ENCODE data around the gene NKD1. TPM values are rescaled to one million over a fixed set of nuclear protein-coding genes. Genes with fewer than 3 reads are reported as not detected.

The NKD1 gene
- polyA plus RNA-seq, 1 experiment, result not detected

DNA sequence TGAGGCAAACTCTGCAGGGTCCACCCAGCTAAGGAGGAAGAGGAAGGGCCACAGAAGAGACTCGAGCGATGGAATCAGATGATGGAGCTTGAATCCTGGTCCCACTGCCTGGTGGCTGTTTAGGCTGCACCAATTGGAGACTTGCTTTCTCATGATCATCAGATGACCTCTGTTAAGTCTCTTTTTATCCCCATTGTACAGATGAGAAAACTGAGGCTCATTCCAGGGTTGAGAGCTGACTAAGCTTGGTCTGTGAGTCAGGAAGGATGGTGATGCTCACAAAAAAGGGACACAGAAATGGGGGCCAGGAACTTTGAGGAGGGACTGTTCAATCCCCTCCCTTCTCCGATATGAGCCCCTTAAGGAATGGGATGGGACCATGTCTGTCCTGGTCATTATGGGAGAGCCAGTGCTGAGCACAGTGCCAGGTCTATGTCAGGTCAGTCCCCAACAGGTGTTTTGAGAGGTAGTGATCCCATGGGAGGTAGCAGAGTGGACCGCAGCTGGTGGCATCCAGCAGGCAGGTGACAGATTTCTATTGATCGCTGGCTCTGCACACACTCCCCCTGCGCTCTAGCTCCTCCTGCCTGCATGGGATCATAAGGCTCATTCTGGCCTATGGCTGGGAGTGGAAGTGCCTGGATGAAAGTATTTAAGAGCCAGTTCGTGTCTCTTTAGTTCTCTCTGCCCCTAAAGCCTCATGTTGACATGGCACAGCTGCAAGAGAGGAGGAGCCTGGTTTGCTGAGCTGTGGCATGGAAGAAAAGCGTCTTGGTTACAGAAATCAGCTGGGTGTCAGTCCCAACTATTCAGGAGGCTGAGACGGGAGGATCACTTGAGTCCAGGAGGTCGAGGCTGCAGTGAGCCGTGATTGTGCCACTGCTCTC is 105.7 kb downstream of the NKD1 start:
- POLR2A ChIA-PET, result no interaction called here
- no peak for TF ChIP-seq CTCF (IDR thresholded peaks at IDR 0.05; ENCODE audit: low read depth, low read length)
- Histone ChIP-seq H3K4me3 (ENCODE audit: low read depth, low read length) (no peak overlapping the region), H3K27me3 (ENCODE audit: control insufficient read depth, insufficient read depth, low read length) (peaks cover 4% of the 10 kb centered on the region), H3K27ac (ENCODE audit: low read depth, low read length) (no peak overlapping the region), H3K9me3 (ENCODE audit: control insufficient read depth, insufficient read depth, low read length) (peaks cover 3% of the 10 kb centered on the region)
- no peak for DNase-seq (ENCODE audit: low read depth, low spot score)
- CTCF ChIA-PET, result interaction anchor here (2.8 kb wide), 1 partner anchor 12 kb away, joined by 13 read pairs; no protein-coding TSS in a partner anchor

GRCh38 chr16:50655558-50656055 is 107.4 kb downstream of the NKD1 start:
- ChIA-PET CTCF (interaction anchor here (1.3 kb wide), 1 partner anchor 10 kb away, joined by 4 read pairs; no protein-coding TSS in a partner anchor), POLR2A (no interaction called here)
- H3K27ac ChIP-seq (ENCODE audit: low read depth, low read length), result no peak overlapping the region
- no peak for DNase-seq (ENCODE audit: low read depth, low spot score)
- H3K9me3 ChIP-seq (ENCODE audit: control insufficient read depth, insufficient read depth, low read length), result peaks cover 3% of the 10 kb centered on the region
- H3K27me3 ChIP-seq (ENCODE audit: control insufficient read depth, insufficient read depth, low read length), result peaks cover 3% of the 10 kb centered on the region
- TF ChIP-seq CTCF (IDR thresholded peaks at IDR 0.05; ENCODE audit: low read depth, low read length), result no peak
- H3K4me3 ChIP-seq (ENCODE audit: low read depth, low read length), result no peak overlapping the region

- no peak for DNase-seq (ENCODE audit: low read depth, low spot score)
- ChIA-PET CTCF (interaction anchor here (0.7 kb wide), 1 partner anchor 8 kb away, joined by 8 read pairs; no protein-coding TSS in a partner anchor), POLR2A (no interaction called here)
- Histone ChIP-seq H3K9me3 (ENCODE audit: control insufficient read depth, insufficient read depth, low read length) (no peaks in the 10 kb centered on the region; the same call in 1 of the 2 replicates), H3K27ac (ENCODE audit: low read depth, low read length) (no peak overlapping the region), H3K4me3 (ENCODE audit: low read depth, low read length) (no peak overlapping the region), H3K27me3 (ENCODE audit: control insufficient read depth, insufficient read depth, low read length) (peaks cover 3% of the 10 kb centered on the region)
- TF ChIP-seq CTCF (IDR thresholded peaks at IDR 0.05; ENCODE audit: low read depth, low read length), result no peak
Observed at GRCh38 chr16:50657241-50657640, 109.0 kb downstream of the NKD1 start.

DNA sequence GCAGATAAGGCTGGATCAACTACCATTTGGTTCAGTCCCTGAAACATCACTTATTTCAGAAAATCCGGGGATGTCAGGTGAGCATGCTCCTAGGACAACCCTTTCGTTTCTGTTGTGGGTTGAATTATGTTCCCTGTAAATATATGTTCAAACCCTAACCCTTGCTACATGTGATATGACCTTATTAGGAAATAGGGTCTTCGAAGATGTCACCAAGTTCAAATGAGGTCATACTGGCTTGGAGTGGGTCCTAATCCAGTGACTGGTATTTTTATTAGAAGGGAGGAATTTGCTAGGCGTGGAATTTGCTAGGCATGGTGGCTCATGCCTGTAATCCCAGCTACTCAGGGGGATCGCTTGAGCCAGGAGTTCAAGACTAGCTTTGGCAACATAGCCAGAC is 111.6 kb downstream of the NKD1 start:
- TF ChIP-seq CTCF (IDR thresholded peaks at IDR 0.05; ENCODE audit: low read depth, low read length), result no peak
- Histone ChIP-seq H3K4me3 (ENCODE audit: low read depth, low read length) (no peak overlapping the region), H3K27ac (ENCODE audit: low read depth, low read length) (no peak overlapping the region), H3K9me3 (ENCODE audit: control insufficient read depth, insufficient read depth, low read length) (peaks cover 2% of the 10 kb centered on the region), H3K27me3 (ENCODE audit: control insufficient read depth, insufficient read depth, low read length) (peaks cover 3% of the 10 kb centered on the region)
- DNase-seq (ENCODE audit: low read depth, low spot score), result no peak
- ChIA-PET CTCF (no interaction called here), POLR2A (no interaction called here)
